GM12878 (cell line): ENCODE measurements around the gene NCDN. TPM values are rescaled to one million over a fixed set of nuclear protein-coding genes. Genes with fewer than 3 reads are reported as not detected.
"Not testable (repeated sequence)": the region's sequence is repeated elsewhere in the genome, so short reads cannot be mapped to it uniquely, and the experiment has no call there.

ENCODE experiments used
- ATAC-seq: fragments of 200-7000 bp; cut with Tn5 transposase; 3 replicates; pipeline ENCODE4 v1.9.1; 2020; ENCODE audit warnings: mild to moderate bottlenecking, moderate library complexity
- BruUV-seq: library from RNA; stranded (reverse); fragments of 400-500 nt; replicated peaks from 2 replicates; lab custom pipeline; 2021; lab: Mats Ljungman, UMichigan
- CTCF ChIA-PET: fragments of 300-600 bp; sonication (Branson Sonifier 250); formaldehyde crosslinking; extraction: SDS; loops from one replicate; lab custom pipeline; 2021; ENCODE audit warnings: inconsistent platforms; lab: Yijun Ruan, JAX
- POLR2A ChIA-PET: fragments of 350-600 bp; formaldehyde crosslinking; extraction: SDS; loops from one replicate; lab custom pipeline; 2021; ENCODE audit warnings: inconsistent platforms; lab: Charles Lee
- RAD21 ChIA-PET: fragments of 300-600 bp; sonication (Branson Sonifier 250); formaldehyde crosslinking; loops from one replicate; lab custom pipeline; 2023; ENCODE audit warnings: antibody characterized with exemption; ENCODE audit not compliant: unreplicated experiment; lab: Charles Lee
- SMC1A ChIA-PET: fragments of 300-600 bp; sonication (Branson Sonifier 250); formaldehyde crosslinking; loops from one replicate; lab custom pipeline; 2023; ENCODE audit not compliant: unreplicated experiment, uncharacterized antibody; lab: Charles Lee
- DNase-seq: peaks from one replicate; pipeline ENCODE4 v3.0.0-alpha.2; 2011; ENCODE audit warnings: low read depth, low spot score
- FAIRE-seq: peaks from 3 replicates; lab custom pipeline; 2011; peaks lifted over from hg19 to GRCh38; lab: Jason Lieb, UNC
- H2AFZ ChIP-seq: 2 replicates; pipeline ENCODE4 v1.6.0; 2011; ENCODE audit warnings: low read depth, low read length, control low read depth; ENCODE audit not compliant: control insufficient read depth
- H3K27ac ChIP-seq: 2 replicates; pipeline ENCODE4 v1.5.1; 2011; ENCODE audit warnings: control low read depth; ENCODE audit not compliant: control insufficient read depth, insufficient read depth
- H3K27me3 ChIP-seq, 2 experiments: replicated peaks in 1 of 2; 2 replicates each; pipeline versions ENCODE4 v1.6.0 to v1.6.1; 2011; ENCODE audit warnings: low read length in 1 of 2; ENCODE audit not compliant: control insufficient read depth in 2 of 2, insufficient read depth in 2 of 2
- H3K36me3 ChIP-seq, 2 experiments: 2 replicates each; pipeline ENCODE4 v1.5.1; 2011; ENCODE audit warnings: low read length in 1 of 2; ENCODE audit not compliant: control insufficient read depth in 2 of 2, insufficient read depth in 2 of 2
- H3K4me1 ChIP-seq: 2 replicates; pipeline ENCODE4 v1.6.1; 2011; ENCODE audit warnings: mild to moderate bottlenecking, low read length, moderate library complexity, mixed read lengths; ENCODE audit not compliant: control insufficient read depth, insufficient read depth
- H3K4me2 ChIP-seq: 2 replicates; pipeline ENCODE4 v1.6.0; 2011; ENCODE audit warnings: control low read depth; ENCODE audit not compliant: control insufficient read depth, insufficient read depth
- H3K4me3 ChIP-seq: fragments of 200-600 bp; sonication (generic); 2 replicates; pipeline ENCODE4 v1.5.1; 2016
- H3K79me2 ChIP-seq: 2 replicates; pipeline ENCODE4 v1.6.0; 2011; ENCODE audit warnings: low read length; ENCODE audit not compliant: control insufficient read depth, insufficient read depth
- H3K9ac ChIP-seq: 2 replicates; pipeline ENCODE4 v1.8.0; 2011; ENCODE audit warnings: low read length, control low read depth, mixed read lengths; ENCODE audit not compliant: control insufficient read depth, insufficient read depth
- H3K9me3 ChIP-seq: replicated peaks from 3 replicates; pipeline ENCODE4 v1.5.1; 2011; ENCODE audit warnings: mild to moderate bottlenecking, low read length; ENCODE audit not compliant: control insufficient read depth, insufficient read depth
- H4K20me1 ChIP-seq: 2 replicates; pipeline ENCODE4 v1.6.0; 2011; ENCODE audit not compliant: control insufficient read depth, insufficient read depth
- MEF2A ChIP-seq: IDR thresholded peaks from 2 replicates; pipeline ENCODE4 v1.6.1; 2011; ENCODE audit warnings: low read depth, mild to moderate bottlenecking, low read length, moderate library complexity; ENCODE audit not compliant: insufficient read depth
- SUPT20H ChIP-seq: IDR thresholded peaks from 2 replicates; pipeline ENCODE4 v1.6.1; 2011; ENCODE audit warnings: low read depth, mild to moderate bottlenecking, low read length, moderate library complexity, borderline replicate concordance; ENCODE audit not compliant: control insufficient read depth
- WGBS: methylation state at CpG from one replicate; pipeline ENCODE4 v1.1.6; 2016; ENCODE audit warnings: low lambda C conversion rate; ENCODE audit not compliant: insufficient replicate concordance, insufficient coverage; ENCODE audit errors: missing lambda C conversion rate; 5-methylcytosine and 5-hydroxymethylcytosine counted together
- in situ Hi-C: fragments of 300-500 bp; cut with MboI; formaldehyde crosslinking; loops from 9 replicates; pipeline ENCODE4 v1.14.3; 2018; ENCODE audit warnings: mixed read lengths
- intact Hi-C: fragments of 100-400 bp; cut with micrococcal nuclease; formaldehyde crosslinking; loops from one replicate; pipeline ENCODE4 v1.14.2; 2022; ENCODE audit not compliant: unreplicated experiment
- polyA plus RNA-seq, 11 experiments: library from polyadenylated mRNA; depleted of rRNA in 4 of 11; unstranded in 6 of 11; stranded (reverse) in 5 of 11; fragments of >200 nt; fragmentation: Nextera tagmentation in 4 of 11; fragmentation: Illumina TruSeq in 1 of 11; extraction: Ambion mirVana in 4 of 11; extraction: Trizol in 1 of 11; gene quantifications; 1 replicate in 1 of 11; 2 replicates in 10 of 11; pipeline versions ENCODE4 v1.2.1 to v1.2.3, GENCODE V29; 2011 to 2016; ENCODE audit warnings: inconsistent platforms in 2 of 11, missing spikeins in 2 of 11, low read depth in 1 of 11
- total RNA-seq, 4 experiments: library from RNA; depleted of rRNA in 3 of 4; stranded (reverse); fragments of >200 nt in 3 of 4; fragmentation: Illumina TruSeq in 1 of 4; extraction: Trizol in 1 of 4; gene quantifications; 2 replicates each; pipeline versions ENCODE4 v1.2.1 to v1.2.3, GENCODE V29; 2013 to 2021

Gene NCDN
- total and polyA plus RNA-seq, 10 of the 15 experiments (the other 5 are each of a cell fraction or from before 2014, with no cell fraction given) = 1.8 to 25.5 (median 10.9) TPM

DNA sequence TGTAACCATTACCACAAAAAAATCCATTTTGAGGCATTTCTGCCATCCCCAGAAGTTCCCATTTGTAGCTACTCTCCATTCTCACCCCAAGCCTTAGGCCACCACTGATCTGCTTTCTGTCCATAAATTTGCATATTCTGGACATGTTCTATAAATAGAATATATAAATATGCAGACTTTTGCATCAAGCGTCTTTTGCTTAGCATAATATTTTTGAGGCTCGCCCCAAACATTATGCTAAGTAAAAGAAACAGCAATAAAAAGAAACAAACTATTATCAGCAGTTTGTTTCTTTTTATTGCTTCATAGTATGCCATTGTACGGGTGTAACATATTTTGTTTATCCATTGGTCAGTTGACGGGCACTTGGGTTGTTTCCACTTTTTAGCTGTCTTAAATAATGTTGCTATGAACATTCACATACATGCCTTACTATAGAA lies 23.4 kb downstream of the NCDN start:
- no peaks in the 10 kb centered on the region; a peak in 1 of 4 replicates for H3K27me3 ChIP-seq
- no peak overlapping the region for H3K4me2 ChIP-seq
- peaks cover 25% of the 10 kb centered on the region for H3K4me1 ChIP-seq
- no peak overlapping the region for H3K9ac ChIP-seq
- H4K20me1 ChIP-seq = no peaks in the 10 kb centered on the region
- ChIA-PET RAD21 (no interaction called here), POLR2A (interaction anchor here (0.6 kb wide), 1 partner anchor 35 kb away, joined by 3 read pairs; no protein-coding TSS in a partner anchor), CTCF (interaction anchor here (0.7 to 1.9 kb wide), 5 partner anchors 13 to 135 kb away, joined by 3 to 6 read pairs (median 4); no protein-coding TSS in a partner anchor), SMC1A (interaction anchor here (0.5 to 1.5 kb wide), 5 partner anchors 131 to 596 kb away, joined by 3 to 4 read pairs (median 3); no protein-coding TSS in a partner anchor)
- H2AFZ ChIP-seq = no peak overlapping the region
- H3K4me3 ChIP-seq = no peak overlapping the region
- no peak overlapping the region for H3K27ac ChIP-seq
- in situ Hi-C loops = no loop called here
- no peaks in the 10 kb centered on the region for H3K36me3 ChIP-seq
- TF ChIP-seq MEF2A (0 out of 2 replicates have a peak, but pooled peaks have one; percentile 8), SUPT20H (no peak)
- DNase-seq (no peak), ATAC-seq (no peak), FAIRE-seq (no peak)
- H3K9me3 ChIP-seq = no peaks in the 10 kb centered on the region
- WGBS = 51% methylated on average over 4 of the region's 4 CpGs
- intact Hi-C loops = no loop called here
- BruUV-seq = no TSS peak
- H3K79me2 ChIP-seq = no peaks in the 10 kb centered on the region; the same call in 1 of the 2 replicates

DNA sequence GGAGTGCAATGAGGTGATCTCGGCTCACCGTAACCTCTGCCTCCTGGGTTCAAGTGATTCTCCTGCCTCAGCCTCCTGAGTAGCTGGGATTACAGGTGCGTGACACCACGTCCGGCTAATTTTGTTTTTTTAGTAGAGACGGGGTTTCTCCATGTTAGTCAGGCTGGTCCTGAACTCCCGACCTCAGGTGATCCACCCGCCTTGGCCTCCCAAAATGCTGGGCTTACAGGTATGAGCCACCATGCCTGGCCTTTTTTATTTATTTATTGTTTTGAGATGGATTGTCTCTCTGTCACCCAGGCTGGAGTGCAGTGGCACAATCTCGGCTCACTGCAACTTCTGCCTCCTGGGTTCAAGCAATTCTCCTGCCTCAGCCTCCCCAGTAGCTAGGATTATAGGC lies 24.0 kb downstream of the NCDN start:
- H3K79me2 ChIP-seq, H3K27ac ChIP-seq, H2AFZ ChIP-seq, intact Hi-C loops, H3K9ac ChIP-seq, H4K20me1 ChIP-seq, H3K9me3 ChIP-seq, ATAC-seq, RAD21 ChIA-PET, H3K27me3 ChIP-seq, BruUV-seq, FAIRE-seq, H3K4me2 ChIP-seq, H3K36me3 ChIP-seq, in situ Hi-C loops, H3K4me3 ChIP-seq, DNase-seq: not testable (repeated sequence)
- peaks cover 25% of the 10 kb centered on the region for H3K4me1 ChIP-seq
- ChIA-PET CTCF (interaction anchor here (1.2 to 1.9 kb wide), 5 partner anchors 12 to 135 kb away, joined by 3 to 6 read pairs (median 4); no protein-coding TSS in a partner anchor), SMC1A (interaction anchor here (0.6 to 1.5 kb wide), 2 partner anchors 145 to 597 kb away, joined by 3 to 4 read pairs; no protein-coding TSS in a partner anchor), POLR2A (interaction anchor here (0.6 kb wide), 1 partner anchor 35 kb away, joined by 3 read pairs; no protein-coding TSS in a partner anchor)
- 40% methylated on average over 9 of the region's 9 CpGs for WGBS
